ENCODE measurements around the gene PCDH17.

PCDH17 gene

GRCh38 chr13:57633141-57633949 lies 1.8 kb downstream of the PCDH17 start:
- Histone ChIP-seq H3K27me3 (ENCODE audit: insufficient read depth, low read length) (no peaks in the 10 kb centered on the region), H3K4me3 (ENCODE audit: low read depth, low read length, poor library complexity, severe bottlenecking) (no peak overlapping the region), H3K4me1 (ENCODE audit: insufficient read depth, low read length, severe bottlenecking) (no peaks in the 10 kb centered on the region), H2AFZ (ENCODE audit: low read length) (no peak overlapping the region), H3K4me2 (ENCODE audit: low read length) (no peak overlapping the region), H3F3A (ENCODE audit: insufficient read depth, low read length) (no peaks in the 10 kb centered on the region), H3K79me2 (ENCODE audit: insufficient read depth, low read length) (no peaks in the 10 kb centered on the region), H3K9me3 (ENCODE audit: low read length) (no peaks in the 10 kb centered on the region), H3K9ac (ENCODE audit: low read length) (no peak overlapping the region), H4K20me1 (ENCODE audit: insufficient read depth, low read length) (no peaks in the 10 kb centered on the region), H3K9me2 (ENCODE audit: low read depth, low read length) (no peaks in the 10 kb centered on the region), H3K36me3 (ENCODE audit: insufficient read depth, low read length) (no peaks in the 10 kb centered on the region), H3K27ac (ENCODE audit: low read depth, low read length, poor library complexity, severe bottlenecking) (no peak overlapping the region)
- no peak for TF ChIP-seq EZH2 (IDR thresholded peaks at IDR 0.05; ENCODE audit: borderline replicate concordance, low read length)
- TF ChIP-seq CTCF (IDR thresholded peaks at IDR 0.05; ENCODE audit: low read length): no peak

- H3F3A ChIP-seq (ENCODE audit: insufficient read depth, low read length): no peaks in the 10 kb centered on the region
- no peak for TF ChIP-seq EZH2 (IDR thresholded peaks at IDR 0.05; ENCODE audit: borderline replicate concordance, low read length)
- no peak for TF ChIP-seq CTCF (IDR thresholded peaks at IDR 0.05; ENCODE audit: low read length)
- no peaks in the 10 kb centered on the region for H3K79me2 ChIP-seq (ENCODE audit: insufficient read depth, low read length)
- H2AFZ ChIP-seq (ENCODE audit: low read length): no peak overlapping the region
- H3K4me1 ChIP-seq (ENCODE audit: insufficient read depth, low read length, severe bottlenecking): no peaks in the 10 kb centered on the region
- H3K4me2 ChIP-seq (ENCODE audit: low read length): no peak overlapping the region
- no peak overlapping the region for H3K9ac ChIP-seq (ENCODE audit: low read length)
- H4K20me1 ChIP-seq (ENCODE audit: insufficient read depth, low read length): no peaks in the 10 kb centered on the region
- H3K27ac ChIP-seq (ENCODE audit: low read depth, low read length, poor library complexity, severe bottlenecking): no peak overlapping the region
- no peaks in the 10 kb centered on the region for H3K9me3 ChIP-seq (ENCODE audit: low read length)
- H3K4me3 ChIP-seq (ENCODE audit: low read depth, low read length, poor library complexity, severe bottlenecking): no peak overlapping the region
- H3K9me2 ChIP-seq (ENCODE audit: low read depth, low read length): no peaks in the 10 kb centered on the region
- H3K27me3 ChIP-seq (ENCODE audit: insufficient read depth, low read length): no peaks in the 10 kb centered on the region
- no peaks in the 10 kb centered on the region for H3K36me3 ChIP-seq (ENCODE audit: insufficient read depth, low read length)
These were observed 2.6 kb downstream of the PCDH17 start for GRCh38 chr13:57633950-57634838.

- Histone ChIP-seq H3K4me2 (ENCODE audit: low read length) (no peak overlapping the region), H3K27me3 (ENCODE audit: insufficient read depth, low read length) (no peaks in the 10 kb centered on the region), H3F3A (ENCODE audit: insufficient read depth, low read length) (no peaks in the 10 kb centered on the region), H2AFZ (ENCODE audit: low read length) (no peak overlapping the region), H3K4me1 (ENCODE audit: insufficient read depth, low read length, severe bottlenecking) (no peaks in the 10 kb centered on the region), H3K9me3 (ENCODE audit: low read length) (no peaks in the 10 kb centered on the region), H3K9me2 (ENCODE audit: low read depth, low read length) (no peaks in the 10 kb centered on the region), H3K79me2 (ENCODE audit: insufficient read depth, low read length) (no peaks in the 10 kb centered on the region), H3K9ac (ENCODE audit: low read length) (no peak overlapping the region), H4K20me1 (ENCODE audit: insufficient read depth, low read length) (no peaks in the 10 kb centered on the region), H3K4me3 (ENCODE audit: low read depth, low read length, poor library complexity, severe bottlenecking) (no peak overlapping the region), H3K36me3 (ENCODE audit: insufficient read depth, low read length) (no peaks in the 10 kb centered on the region), H3K27ac (ENCODE audit: low read depth, low read length, poor library complexity, severe bottlenecking) (no peak overlapping the region)
- no peak for TF ChIP-seq EZH2 (IDR thresholded peaks at IDR 0.05; ENCODE audit: borderline replicate concordance, low read length)
- TF ChIP-seq CTCF (IDR thresholded peaks at IDR 0.05; ENCODE audit: low read length): no peak
These were observed 3.3 kb downstream of the PCDH17 start for GRCh38 chr13:57634839-57635165.

Measured in OCI-LY1 (cell line).